Measurements from ENCODE around the gene CCDC178.

- TF ChIP-seq, protein P1, sequence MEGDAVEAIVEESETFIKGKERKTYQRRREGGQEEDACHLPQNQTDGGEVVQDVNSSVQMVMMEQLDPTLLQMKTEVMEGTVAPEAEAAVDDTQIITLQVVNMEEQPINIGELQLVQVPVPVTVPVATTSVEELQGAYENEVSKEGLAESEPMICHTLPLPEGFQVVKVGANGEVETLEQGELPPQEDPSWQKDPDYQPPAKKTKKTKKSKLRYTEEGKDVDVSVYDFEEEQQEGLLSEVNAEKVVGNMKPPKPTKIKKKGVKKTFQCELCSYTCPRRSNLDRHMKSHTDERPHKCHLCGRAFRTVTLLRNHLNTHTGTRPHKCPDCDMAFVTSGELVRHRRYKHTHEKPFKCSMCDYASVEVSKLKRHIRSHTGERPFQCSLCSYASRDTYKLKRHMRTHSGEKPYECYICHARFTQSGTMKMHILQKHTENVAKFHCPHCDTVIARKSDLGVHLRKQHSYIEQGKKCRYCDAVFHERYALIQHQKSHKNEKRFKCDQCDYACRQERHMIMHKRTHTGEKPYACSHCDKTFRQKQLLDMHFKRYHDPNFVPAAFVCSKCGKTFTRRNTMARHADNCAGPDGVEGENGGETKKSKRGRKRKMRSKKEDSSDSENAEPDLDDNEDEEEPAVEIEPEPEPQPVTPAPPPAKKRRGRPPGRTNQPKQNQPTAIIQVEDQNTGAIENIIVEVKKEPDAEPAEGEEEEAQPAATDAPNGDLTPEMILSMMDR (IDR thresholded peaks at IDR 0.05; ENCODE audit: low read length) = no peak
- TF ChIP-seq EZH2 (IDR thresholded peaks at IDR 0.05; ENCODE audit: borderline replicate concordance, low read length) = no peak
Observed at GRCh38 chr18:33195795-33196194, 244.7 kb downstream of the CCDC178 start.
